Measurements from ENCODE around the gene POLE2.

POLE2 gene

GRCh38 chr14:49637534-49638078, 50.4 kb downstream of the POLE2 start:
- H3K56ac ChIP-seq (ENCODE audit: low read length): no peak overlapping the region
- no peak overlapping the region for H3K9ac ChIP-seq (ENCODE audit: low read length)
- no peak overlapping the region for H3K4me3 ChIP-seq (ENCODE audit: low read length)
- no peak overlapping the region for H4K8ac ChIP-seq (ENCODE audit: low read depth, low read length)
- H3K4me2 ChIP-seq (ENCODE audit: low read length): no peak overlapping the region
- H3K79me1 ChIP-seq (ENCODE audit: low read length): peaks cover 9% of the 10 kb centered on the region
- no peak overlapping the region for H2BK15ac ChIP-seq (replicated peaks; ENCODE audit: low read depth)
- H2AK5ac ChIP-seq (ENCODE audit: low read length): no peak overlapping the region
- no peak overlapping the region for H3K18ac ChIP-seq (ENCODE audit: low read length)
- no peak overlapping the region for H3K23ac ChIP-seq (ENCODE audit: low read length)
- no peaks in the 10 kb centered on the region for H3K4me1 ChIP-seq (ENCODE audit: control insufficient read depth, low read depth, low read length)
- H2BK120ac ChIP-seq (ENCODE audit: low read depth, low read length): no peak overlapping the region
- no peak overlapping the region for H4K5ac ChIP-seq (ENCODE audit: low read length)
- WGBS (ENCODE audit: extremely low coverage, insufficient coverage, low lambda C conversion rate): no CpG with 5 or more reads among the region's 3 CpGs
- no peak overlapping the region for H3K27ac ChIP-seq (ENCODE audit: low read depth, low read length)
- DNase-seq: no peak
- H3K79me2 ChIP-seq (ENCODE audit: control insufficient read depth, insufficient read depth, low read length): peaks cover 31% of the 10 kb centered on the region
- H3K36me3 ChIP-seq (ENCODE audit: control insufficient read depth, insufficient read depth, low read length): no peaks in the 10 kb centered on the region
- no peaks in the 10 kb centered on the region for H3K27me3 ChIP-seq (ENCODE audit: insufficient read depth, low read length, poor library complexity)
- H2BK5ac ChIP-seq (ENCODE audit: low read length): no peak overlapping the region
- no peak overlapping the region for H3K4ac ChIP-seq (ENCODE audit: low read depth, low read length)

- H3K4me3 ChIP-seq (ENCODE audit: low read length): no peak overlapping the region
- H3K27ac ChIP-seq (ENCODE audit: low read depth, low read length): no peak overlapping the region
- H3K23ac ChIP-seq (ENCODE audit: low read length): no peak overlapping the region
- H2BK120ac ChIP-seq (ENCODE audit: low read depth, low read length): no peak overlapping the region
- H2BK5ac ChIP-seq (ENCODE audit: low read length): no peak overlapping the region
- peaks cover 36% of the 10 kb centered on the region for H3K79me2 ChIP-seq (ENCODE audit: control insufficient read depth, insufficient read depth, low read length)
- no peak overlapping the region for H3K4me2 ChIP-seq (ENCODE audit: low read length)
- no peak overlapping the region for H4K5ac ChIP-seq (ENCODE audit: low read length)
- H3K9ac ChIP-seq (ENCODE audit: low read length): no peak overlapping the region
- H4K8ac ChIP-seq (ENCODE audit: low read depth, low read length): no peak overlapping the region
- no CpG with 5 or more reads among the region's 1 CpG for WGBS (ENCODE audit: extremely low coverage, insufficient coverage, low lambda C conversion rate)
- no peak overlapping the region for H3K18ac ChIP-seq (ENCODE audit: low read length)
- peaks cover 9% of the 10 kb centered on the region for H3K79me1 ChIP-seq (ENCODE audit: low read length)
- H3K4me1 ChIP-seq (ENCODE audit: control insufficient read depth, low read depth, low read length): no peaks in the 10 kb centered on the region
- no peak for DNase-seq
- no peaks in the 10 kb centered on the region for H3K27me3 ChIP-seq (ENCODE audit: insufficient read depth, low read length, poor library complexity)
- H3K4ac ChIP-seq (ENCODE audit: low read depth, low read length): no peak overlapping the region
- no peaks in the 10 kb centered on the region for H3K36me3 ChIP-seq (ENCODE audit: control insufficient read depth, insufficient read depth, low read length)
- H3K56ac ChIP-seq (ENCODE audit: low read length): no peak overlapping the region
- H2AK5ac ChIP-seq (ENCODE audit: low read length): no peak overlapping the region
- no peak overlapping the region for H2BK15ac ChIP-seq (replicated peaks; ENCODE audit: low read depth)
Measured at GRCh38 chr14:49636866-49637265, 51.1 kb downstream of the POLE2 start.

GRCh38 chr14:49634547-49635334, 53.3 kb downstream of the POLE2 start, which contains the start of gene DNAAF2:
DNAAF2 (minus strand) TSS chr14:49635244; CDS start chr14:49635149, 95 bp downstream.
- peak within 1 kb of the TSS; percentile 88 for H3K18ac ChIP-seq (ENCODE audit: low read length)
- H3K27ac ChIP-seq (ENCODE audit: low read depth, low read length): peak within 1 kb of the TSS; percentile 99
- no peaks in the 10 kb centered on the region for H3K4me1 ChIP-seq (ENCODE audit: control insufficient read depth, low read depth, low read length)
- peak within 1 kb of the TSS; percentile 96 for H3K4me2 ChIP-seq (ENCODE audit: low read length)
- no CpG with 5 or more reads among the region's 80 CpGs for WGBS (ENCODE audit: extremely low coverage, insufficient coverage, low lambda C conversion rate)
- H3K4ac ChIP-seq (ENCODE audit: low read depth, low read length): peak within 1 kb of the TSS; percentile 88
- peak; percentile 91 for DNase-seq
- no peak within 1 kb of the TSS for H4K5ac ChIP-seq (ENCODE audit: low read length)
- peak within 1 kb of the TSS; percentile 99 for H3K4me3 ChIP-seq (ENCODE audit: low read length)
- H2BK120ac ChIP-seq (ENCODE audit: low read depth, low read length): no peak within 1 kb of the TSS
- peaks cover 48% of the 10 kb centered on the region for H3K79me2 ChIP-seq (ENCODE audit: control insufficient read depth, insufficient read depth, low read length)
- H3K36me3 ChIP-seq (ENCODE audit: control insufficient read depth, insufficient read depth, low read length): no peaks in the 10 kb centered on the region
- peaks cover 7% of the 10 kb centered on the region for H3K79me1 ChIP-seq (ENCODE audit: low read length)
- H3K23ac ChIP-seq (ENCODE audit: low read length): peak within 1 kb of the TSS; percentile 29
- no peaks in the 10 kb centered on the region for H3K27me3 ChIP-seq (ENCODE audit: insufficient read depth, low read length, poor library complexity)
- H2AK5ac ChIP-seq (ENCODE audit: low read length): no peak within 1 kb of the TSS
- no peak within 1 kb of the TSS for H4K8ac ChIP-seq (ENCODE audit: low read depth, low read length)
- H3K56ac ChIP-seq (ENCODE audit: low read length): peak within 1 kb of the TSS; percentile 99
- H2BK15ac ChIP-seq (replicated peaks; ENCODE audit: low read depth): no peak within 1 kb of the TSS
- H2BK5ac ChIP-seq (ENCODE audit: low read length): peak within 1 kb of the TSS; percentile 97
- H3K9ac ChIP-seq (ENCODE audit: low read length): peak within 1 kb of the TSS; percentile 99

GRCh38 chr14:49633640-49634546, 54.1 kb downstream of the POLE2 start:
- Histone ChIP-seq H3K36me3 (ENCODE audit: control insufficient read depth, insufficient read depth, low read length) (no peaks in the 10 kb centered on the region), H3K27ac (ENCODE audit: low read depth, low read length) (peak overlapping the region; percentile 99), H3K27me3 (ENCODE audit: insufficient read depth, low read length, poor library complexity) (no peaks in the 10 kb centered on the region), H2BK120ac (ENCODE audit: low read depth, low read length) (no peak overlapping the region), H4K5ac (ENCODE audit: low read length) (no peak overlapping the region), H3K79me2 (ENCODE audit: control insufficient read depth, insufficient read depth, low read length) (peaks cover 53% of the 10 kb centered on the region), H3K23ac (ENCODE audit: low read length) (peak overlapping the region; percentile 97), H3K18ac (ENCODE audit: low read length) (peak overlapping the region; percentile 88), H3K56ac (ENCODE audit: low read length) (peak overlapping the region; percentile 99), H3K79me1 (ENCODE audit: low read length) (peaks cover 7% of the 10 kb centered on the region), H3K4ac (ENCODE audit: low read depth, low read length) (peak overlapping the region; percentile 88), H3K4me1 (ENCODE audit: control insufficient read depth, low read depth, low read length) (no peaks in the 10 kb centered on the region), H2AK5ac (ENCODE audit: low read length) (no peak overlapping the region), H2BK5ac (ENCODE audit: low read length) (peak overlapping the region; percentile 97), H3K9ac (ENCODE audit: low read length) (peak overlapping the region; percentile 99), H3K4me3 (ENCODE audit: low read length) (peak overlapping the region; percentile 99), H4K8ac (ENCODE audit: low read depth, low read length) (peak overlapping the region; percentile 70), H2BK15ac (replicated peaks; ENCODE audit: low read depth) (no peak overlapping the region), H3K4me2 (ENCODE audit: low read length) (peak overlapping the region; percentile 96)
- no CpG with 5 or more reads among the region's 101 CpGs for WGBS (ENCODE audit: extremely low coverage, insufficient coverage, low lambda C conversion rate)
- DNase-seq: peak; percentile 98

GRCh38 chr14:49623941-49624839, 63.8 kb downstream of the POLE2 start:
- Histone ChIP-seq H3K79me1 (ENCODE audit: low read length) (peaks cover 7% of the 10 kb centered on the region), H3K4me1 (ENCODE audit: control insufficient read depth, low read depth, low read length) (peaks cover 3% of the 10 kb centered on the region), H3K9ac (ENCODE audit: low read length) (no peak overlapping the region), H3K79me2 (ENCODE audit: control insufficient read depth, insufficient read depth, low read length) (peaks cover 25% of the 10 kb centered on the region), H3K18ac (ENCODE audit: low read length) (no peak overlapping the region), H3K4ac (ENCODE audit: low read depth, low read length) (no peak overlapping the region), H2AK5ac (ENCODE audit: low read length) (no peak overlapping the region), H4K5ac (ENCODE audit: low read length) (no peak overlapping the region), H3K56ac (ENCODE audit: low read length) (no peak overlapping the region), H3K23ac (ENCODE audit: low read length) (no peak overlapping the region), H2BK5ac (ENCODE audit: low read length) (no peak overlapping the region), H3K36me3 (ENCODE audit: control insufficient read depth, insufficient read depth, low read length) (no peaks in the 10 kb centered on the region), H3K27ac (ENCODE audit: low read depth, low read length) (no peak overlapping the region), H3K27me3 (ENCODE audit: insufficient read depth, low read length, poor library complexity) (no peaks in the 10 kb centered on the region), H4K8ac (ENCODE audit: low read depth, low read length) (no peak overlapping the region), H2BK15ac (replicated peaks; ENCODE audit: low read depth) (no peak overlapping the region), H3K4me2 (ENCODE audit: low read length) (no peak overlapping the region), H2BK120ac (ENCODE audit: low read depth, low read length) (no peak overlapping the region), H3K4me3 (ENCODE audit: low read length) (no peak overlapping the region)
- no CpG with 5 or more reads among the region's 6 CpGs for WGBS (ENCODE audit: extremely low coverage, insufficient coverage, low lambda C conversion rate)
- DNase-seq: no peak
